KMS-11 (cell line): Measurements from ENCODE around the gene H1-8.

Experiments
- H2AFZ ChIP-seq: fragments of 200-600 bp; sonication (generic); 2 replicates; pipeline ENCODE4 v1.6.1; 2016; ENCODE audit warnings: antibody characterized with exemption, mixed run types, low read depth
- H3K27ac ChIP-seq: fragments of 200-600 bp; sonication (generic); 2 replicates; pipeline ENCODE4 v1.6.1; 2016; ENCODE audit warnings: mild to moderate bottlenecking, mixed run types
- H3K27me3 ChIP-seq: fragments of 200-600 bp; sonication (generic); 2 replicates; pipeline ENCODE4 v1.6.1; 2017; ENCODE audit warnings: mild to moderate bottlenecking, low read depth, mixed run types, moderate library complexity; ENCODE audit not compliant: insufficient read depth
- H3K36me3 ChIP-seq: fragments of 200-600 bp; sonication (generic); 2 replicates; pipeline ENCODE4 v1.6.1; 2017; ENCODE audit warnings: mild to moderate bottlenecking, mixed run types; ENCODE audit not compliant: insufficient read depth
- H3K4me1 ChIP-seq: fragments of 200-600 bp; sonication (generic); 2 replicates; pipeline ENCODE4 v1.6.1; 2016; ENCODE audit warnings: mild to moderate bottlenecking, low read depth, mixed run types; ENCODE audit not compliant: poor library complexity, severe bottlenecking
- H3K4me2 ChIP-seq: fragments of 200-600 bp; sonication (generic); 2 replicates; pipeline ENCODE4 v1.7.0; 2016; ENCODE audit warnings: mild to moderate bottlenecking, mixed run types
- H3K4me3 ChIP-seq: fragments of 200-600 bp; sonication (generic); IDR thresholded peaks from 2 replicates; pipeline ENCODE4 v1.6.1; 2017; ENCODE audit warnings: low read depth, low read length, mixed read lengths; ENCODE audit not compliant: insufficient read depth
- H3K79me2 ChIP-seq: fragments of 200-600 bp; sonication (generic); 2 replicates; pipeline ENCODE4 v1.6.1; 2016; ENCODE audit warnings: low read depth, mixed run types; ENCODE audit not compliant: insufficient read depth
- H3K9ac ChIP-seq: fragments of 200-600 bp; sonication (generic); 2 replicates; pipeline ENCODE4 v1.6.1; 2016; ENCODE audit warnings: mild to moderate bottlenecking, mixed run types
- H4K20me1 ChIP-seq: fragments of 200-600 bp; sonication (generic); 2 replicates; pipeline ENCODE4 v1.6.1; 2016; ENCODE audit warnings: mild to moderate bottlenecking, mixed run types; ENCODE audit not compliant: insufficient read depth
- TF ChIP-seq, protein P1 (sequence below): fragments of 200-600 bp; sonication (generic); conservative IDR thresholded peaks from 2 replicates; pipeline ENCODE4 v1.6.1; 2017; ENCODE audit warnings: low read depth, mild to moderate bottlenecking, antibody characterized with exemption, low read length, moderate library complexity, mixed read lengths

Gene H1-8

DNA sequence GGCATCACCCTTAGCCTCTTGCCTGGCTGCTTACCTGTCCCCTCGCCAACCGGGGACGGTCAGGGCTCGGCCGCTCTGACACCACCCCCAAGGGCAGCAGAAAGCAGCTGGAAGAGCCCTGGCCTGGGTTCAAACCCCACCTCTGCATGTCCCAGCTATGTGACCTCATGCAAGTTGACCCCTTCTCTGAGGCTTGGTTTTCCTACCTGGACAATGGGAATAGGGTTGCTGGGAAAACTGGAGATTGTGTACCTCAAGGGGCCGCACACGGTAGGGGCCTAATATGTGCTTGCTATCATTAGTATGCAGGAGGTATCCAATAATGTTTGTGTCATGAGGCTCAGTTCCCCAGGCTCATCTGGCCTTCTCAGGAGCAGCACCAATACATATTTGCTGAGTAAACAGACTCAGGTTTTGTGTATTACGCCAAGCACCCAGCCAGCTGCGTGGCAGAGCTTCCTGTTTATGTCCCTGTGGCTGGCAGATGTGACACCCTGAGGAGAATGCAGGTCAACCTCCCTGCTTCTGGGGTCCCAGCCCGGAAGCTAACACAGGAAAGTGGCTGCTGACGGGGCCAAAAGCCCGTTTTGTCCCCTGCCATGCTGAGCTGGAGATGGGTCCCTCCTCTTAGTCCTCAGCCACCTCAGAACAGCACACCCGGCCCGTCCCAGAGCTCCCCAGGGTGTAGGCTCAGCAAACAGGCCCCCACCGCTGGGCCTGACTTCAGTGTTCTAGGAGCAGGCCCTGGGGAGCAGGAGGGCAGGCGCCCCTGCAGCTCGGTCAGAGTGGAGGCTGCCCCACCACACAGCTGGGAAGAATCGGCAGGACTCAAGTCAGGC lies 33.8 kb downstream of the H1-8 start:
- peak overlapping the region; percentile 89 for H3K4me2 ChIP-seq

DNA sequence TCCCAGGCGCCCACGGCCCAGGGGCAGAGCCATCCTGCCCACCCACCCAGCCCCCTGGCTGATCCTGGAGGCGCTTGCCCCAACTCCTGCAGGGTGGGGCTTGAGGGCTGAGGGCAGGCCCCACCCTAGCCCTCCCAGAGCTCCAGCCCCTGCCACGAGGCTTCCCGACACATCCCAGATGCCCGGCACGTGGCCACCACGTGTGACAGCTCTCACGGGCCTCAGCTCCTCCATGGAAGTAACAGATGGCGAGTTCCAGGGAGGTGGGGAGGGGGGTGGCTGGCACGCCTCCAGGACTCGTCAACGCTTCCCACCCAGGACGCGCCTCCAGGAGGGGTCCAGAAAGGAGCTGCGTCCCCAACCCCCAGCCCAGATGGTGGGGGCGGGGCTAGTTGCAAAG lies 34.4 kb downstream of the H1-8 start:
- Histone ChIP-seq H3K4me3 (no peak overlapping the region), H3K27ac (peak overlapping the region; percentile 99), H2AFZ (no peak overlapping the region), H3K36me3 (no peaks in the 10 kb centered on the region), H3K9ac (peak overlapping the region; percentile 84; the same call in 1 of the 2 replicates), H3K4me1 (peaks cover 40% of the 10 kb centered on the region), H3K4me2 (peak overlapping the region; percentile 19; the same call in 1 of the 2 replicates), H3K79me2 (no peaks in the 10 kb centered on the region), H4K20me1 (no peaks in the 10 kb centered on the region), H3K27me3 (no peaks in the 10 kb centered on the region)
- TF ChIP-seq, protein P1, sequence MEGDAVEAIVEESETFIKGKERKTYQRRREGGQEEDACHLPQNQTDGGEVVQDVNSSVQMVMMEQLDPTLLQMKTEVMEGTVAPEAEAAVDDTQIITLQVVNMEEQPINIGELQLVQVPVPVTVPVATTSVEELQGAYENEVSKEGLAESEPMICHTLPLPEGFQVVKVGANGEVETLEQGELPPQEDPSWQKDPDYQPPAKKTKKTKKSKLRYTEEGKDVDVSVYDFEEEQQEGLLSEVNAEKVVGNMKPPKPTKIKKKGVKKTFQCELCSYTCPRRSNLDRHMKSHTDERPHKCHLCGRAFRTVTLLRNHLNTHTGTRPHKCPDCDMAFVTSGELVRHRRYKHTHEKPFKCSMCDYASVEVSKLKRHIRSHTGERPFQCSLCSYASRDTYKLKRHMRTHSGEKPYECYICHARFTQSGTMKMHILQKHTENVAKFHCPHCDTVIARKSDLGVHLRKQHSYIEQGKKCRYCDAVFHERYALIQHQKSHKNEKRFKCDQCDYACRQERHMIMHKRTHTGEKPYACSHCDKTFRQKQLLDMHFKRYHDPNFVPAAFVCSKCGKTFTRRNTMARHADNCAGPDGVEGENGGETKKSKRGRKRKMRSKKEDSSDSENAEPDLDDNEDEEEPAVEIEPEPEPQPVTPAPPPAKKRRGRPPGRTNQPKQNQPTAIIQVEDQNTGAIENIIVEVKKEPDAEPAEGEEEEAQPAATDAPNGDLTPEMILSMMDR: no peak

More for the DNA sequence above, 33.8 kb downstream of the H1-8 start:
- H3K79me2 ChIP-seq: no peaks in the 10 kb centered on the region
- no peaks in the 10 kb centered on the region for H4K20me1 ChIP-seq
- no peaks in the 10 kb centered on the region for H3K36me3 ChIP-seq
- peaks cover 40% of the 10 kb centered on the region for H3K4me1 ChIP-seq
- peak overlapping the region; percentile 84; the same call in 1 of the 2 replicates for H3K9ac ChIP-seq
- no peaks in the 10 kb centered on the region for H3K27me3 ChIP-seq
- no peak overlapping the region for H3K4me3 ChIP-seq
- H2AFZ ChIP-seq: peak overlapping the region; percentile 82
- TF ChIP-seq, protein P1: no peak
- peak overlapping the region; percentile 99 for H3K27ac ChIP-seq

DNA sequence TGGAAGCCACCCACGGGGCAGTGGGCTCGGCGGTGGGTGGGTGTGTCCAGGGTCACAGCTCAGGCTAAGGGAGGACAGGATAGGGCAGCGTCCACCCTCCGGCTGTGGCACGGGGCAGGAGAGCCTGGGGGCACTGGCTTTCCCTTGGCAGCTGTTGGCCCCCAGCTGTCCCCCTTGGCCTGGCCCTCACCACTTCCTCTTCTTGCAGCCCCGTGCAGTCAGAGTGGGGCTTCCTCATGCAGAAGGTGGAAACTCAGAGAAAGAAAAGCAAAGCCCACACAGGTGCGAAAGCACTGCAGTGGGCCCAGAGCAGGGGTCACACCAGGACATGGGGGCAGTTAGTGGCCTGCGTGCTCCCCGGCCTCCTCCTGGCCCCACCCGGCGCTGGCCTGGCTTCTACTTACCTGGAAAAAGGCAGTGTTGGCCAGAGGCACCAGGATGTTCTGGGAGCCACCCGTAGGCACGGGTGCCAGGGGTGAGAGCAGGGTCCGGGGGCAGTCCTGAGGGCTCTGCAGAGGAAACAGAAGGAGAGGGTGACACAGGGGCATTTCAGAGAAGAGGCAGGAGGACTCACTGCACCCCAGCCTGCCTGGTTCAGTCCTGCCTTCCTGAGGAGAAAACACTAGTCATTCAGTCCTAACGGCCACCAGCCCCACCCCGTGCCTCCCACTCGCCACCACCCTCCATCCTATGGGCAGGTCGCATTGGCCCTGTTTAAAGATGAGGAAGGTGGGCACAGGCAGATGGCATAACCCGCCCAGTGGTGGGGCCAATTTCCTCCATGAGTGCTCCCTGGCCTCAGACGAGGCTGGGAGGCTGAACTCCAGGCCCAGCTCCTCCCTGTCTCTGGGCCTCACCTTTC lies 35.2 kb downstream of the H1-8 start:
- H3K9ac ChIP-seq: no peak overlapping the region; the same call in 1 of the 2 replicates

DNA sequence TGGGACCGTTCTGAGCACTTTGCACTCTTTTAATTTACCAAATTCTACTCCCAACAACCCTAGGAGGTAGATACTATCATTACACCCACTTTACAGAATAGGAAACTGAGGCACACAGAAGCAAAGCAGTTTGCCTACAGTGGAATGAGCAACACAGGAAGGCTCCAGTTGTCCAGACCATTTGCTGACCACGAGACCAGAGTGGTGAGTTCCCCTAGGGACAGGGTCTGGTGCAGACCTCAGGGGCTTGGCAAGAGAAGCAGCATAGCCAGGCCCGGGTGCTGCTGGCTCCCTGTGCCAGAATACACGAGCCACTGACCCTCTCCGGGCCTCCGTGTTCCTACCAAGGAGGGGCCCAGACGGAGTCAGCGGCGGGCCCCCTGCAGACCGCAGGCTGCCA lies 37.0 kb downstream of the H1-8 start:
- H3K4me2 ChIP-seq: no peak overlapping the region

More for the DNA sequence above, 35.2 kb downstream of the H1-8 start:
- Histone ChIP-seq H3K4me1 (peaks cover 40% of the 10 kb centered on the region), H2AFZ (no peak overlapping the region), H4K20me1 (no peaks in the 10 kb centered on the region), H3K27me3 (no peaks in the 10 kb centered on the region), H3K4me2 (0 out of 2 replicates have a peak overlapping the region, but pooled peaks have one; percentile 19), H3K36me3 (no peaks in the 10 kb centered on the region), H3K27ac (peak overlapping the region; percentile 99; the same call in 1 of the 2 replicates), H3K79me2 (no peaks in the 10 kb centered on the region), H3K4me3 (no peak overlapping the region)
- TF ChIP-seq, protein P1: no peak

More for the DNA sequence above, 37.0 kb downstream of the H1-8 start:
- no peak overlapping the region for H3K9ac ChIP-seq
- TF ChIP-seq, protein P1: no peak
- H3K36me3 ChIP-seq: no peaks in the 10 kb centered on the region
- no peak overlapping the region for H3K27ac ChIP-seq
- no peaks in the 10 kb centered on the region for H3K79me2 ChIP-seq
- no peaks in the 10 kb centered on the region for H3K27me3 ChIP-seq
- peaks cover 37% of the 10 kb centered on the region for H3K4me1 ChIP-seq
- H3K4me3 ChIP-seq: no peak overlapping the region
- H2AFZ ChIP-seq: no peak overlapping the region
- no peaks in the 10 kb centered on the region for H4K20me1 ChIP-seq
